ENCODE results near the gene SPTBN5.

GRCh38 chr15:41932511-41933289 is 38.8 kb upstream of the SPTBN5 start:
- TF ChIP-seq, protein P1, sequence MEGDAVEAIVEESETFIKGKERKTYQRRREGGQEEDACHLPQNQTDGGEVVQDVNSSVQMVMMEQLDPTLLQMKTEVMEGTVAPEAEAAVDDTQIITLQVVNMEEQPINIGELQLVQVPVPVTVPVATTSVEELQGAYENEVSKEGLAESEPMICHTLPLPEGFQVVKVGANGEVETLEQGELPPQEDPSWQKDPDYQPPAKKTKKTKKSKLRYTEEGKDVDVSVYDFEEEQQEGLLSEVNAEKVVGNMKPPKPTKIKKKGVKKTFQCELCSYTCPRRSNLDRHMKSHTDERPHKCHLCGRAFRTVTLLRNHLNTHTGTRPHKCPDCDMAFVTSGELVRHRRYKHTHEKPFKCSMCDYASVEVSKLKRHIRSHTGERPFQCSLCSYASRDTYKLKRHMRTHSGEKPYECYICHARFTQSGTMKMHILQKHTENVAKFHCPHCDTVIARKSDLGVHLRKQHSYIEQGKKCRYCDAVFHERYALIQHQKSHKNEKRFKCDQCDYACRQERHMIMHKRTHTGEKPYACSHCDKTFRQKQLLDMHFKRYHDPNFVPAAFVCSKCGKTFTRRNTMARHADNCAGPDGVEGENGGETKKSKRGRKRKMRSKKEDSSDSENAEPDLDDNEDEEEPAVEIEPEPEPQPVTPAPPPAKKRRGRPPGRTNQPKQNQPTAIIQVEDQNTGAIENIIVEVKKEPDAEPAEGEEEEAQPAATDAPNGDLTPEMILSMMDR (IDR thresholded peaks at IDR 0.05; ENCODE audit: low read depth, low read length, poor library complexity, severe bottlenecking): no peak
- no peak for TF ChIP-seq EZH2phosphoT487 (IDR thresholded peaks at IDR 0.05; ENCODE audit: borderline replicate concordance, low read length)

Data from DOHH2 (cell line).